Measurements from ENCODE around the gene OR10A6. TPM values are rescaled to one million over a fixed set of nuclear protein-coding genes. Genes with fewer than 3 reads are reported as not detected.
A peak's percentile ranks its signal among the peaks of the same experiment; 100 is the strongest.

OR10A6 gene
- total and polyA plus RNA-seq, 8 donors: not detected

GRCh38 chr11:7964873-7965272 is 33.8 kb upstream of the OR10A6 start:
- Histone ChIP-seq H3K27me3 (no peaks in the 10 kb centered on the region), H3K4me3 (no peak overlapping the region), H3K4me1 (peaks cover 0 to 3% (median 0%) of the 10 kb centered on the region in 3 donors), H3K9me3 (no peaks in the 10 kb centered on the region), H3K27ac (no peak overlapping the region), H3K36me3 (no peaks in the 10 kb centered on the region)
- ATAC-seq (no peak), DNase-seq (no peak), FAIRE-seq (no peak)
- TF ChIP-seq CTCF (IDR thresholded peaks at IDR 0.05): no peak
- intact Hi-C loops (cut with DNase I): no loop called here

- H3K27me3 ChIP-seq: no peaks in the 10 kb centered on the region
- no peaks in the 10 kb centered on the region for H3K9me3 ChIP-seq
- no peak for FAIRE-seq
- peaks cover 0 to 3% (median 0%) of the 10 kb centered on the region in 3 donors for H3K4me1 ChIP-seq
- no peak for DNase-seq
- no peak overlapping the region for H3K4me3 ChIP-seq
- intact Hi-C loops (cut with DNase I): no loop called here
- WGBS, 2 donors: 46 to 48% methylated on average over 3 of the region's 3 CpGs
- H3K36me3 ChIP-seq: no peaks in the 10 kb centered on the region
- ATAC-seq: no peak
- H3K27ac ChIP-seq: no peak overlapping the region
- no peak for TF ChIP-seq CTCF (IDR thresholded peaks at IDR 0.05)
Observed at GRCh38 chr11:7964261-7964660, 33.2 kb upstream of the OR10A6 start.

GRCh38 chr11:7955191-7955590 is 24.1 kb upstream of the OR10A6 start:
- no peaks in the 10 kb centered on the region for H3K27me3 ChIP-seq
- DNase-seq: no peak
- H3K4me1 ChIP-seq: peaks cover 0 to 4% (median 0%) of the 10 kb centered on the region in 3 donors
- 30 to 32% methylated on average over 1 of the region's 1 CpG for whole genome bisulfite sequencing, 2 donors
- H3K36me3 ChIP-seq: no peaks in the 10 kb centered on the region
- FAIRE-seq: no peak
- TF ChIP-seq CTCF (IDR thresholded peaks at IDR 0.05): no peak
- intact Hi-C loops (cut with DNase I): no loop called here
- H3K9me3 ChIP-seq: no peaks in the 10 kb centered on the region
- no peak overlapping the region for H3K27ac ChIP-seq
- peak in 1 of 4 donors; percentile 40 for ATAC-seq
- H3K4me3 ChIP-seq: no peak overlapping the region

- no peaks in the 10 kb centered on the region for H3K9me3 ChIP-seq
- intact Hi-C loops (cut with DNase I): no loop called here
- H3K4me1 ChIP-seq: peaks cover 0 to 13% (median 0%) of the 10 kb centered on the region in 3 donors
- H3K27ac ChIP-seq: no peak overlapping the region
- DNase-seq: no peak
- WGBS, 2 donors: 32 to 38% methylated on average over 1 of the region's 1 CpG
- no peak overlapping the region for H3K4me3 ChIP-seq
- no peaks in the 10 kb centered on the region for H3K27me3 ChIP-seq
- no peaks in the 10 kb centered on the region for H3K36me3 ChIP-seq
- peak; percentile 62 to 79 (median 63) for ATAC-seq
- no peak for TF ChIP-seq CTCF (IDR thresholded peaks at IDR 0.05)
- no peak for FAIRE-seq
Observed at GRCh38 chr11:7949934-7950333, 18.9 kb upstream of the OR10A6 start.

GRCh38 chr11:7944123-7944522 is 13.1 kb upstream of the OR10A6 start:
- H3K9me3 ChIP-seq: no peaks in the 10 kb centered on the region

More at GRCh38 chr11:7944123-7944522, 13.1 kb upstream of the OR10A6 start:
- intact Hi-C loops (cut with DNase I): no loop called here
- Histone ChIP-seq H3K36me3 (no peaks in the 10 kb centered on the region), H3K27ac (no peak overlapping the region), H3K4me3 (no peak overlapping the region), H3K4me1 (no peaks in the 10 kb centered on the region), H3K27me3 (no peaks in the 10 kb centered on the region)
- WGBS, 2 donors: 77 to 93% methylated on average over 2 of the region's 2 CpGs
- DNase-seq (no peak), ATAC-seq (no peak), FAIRE-seq (no peak)
- TF ChIP-seq CTCF (IDR thresholded peaks at IDR 0.05): no peak
